Hindlimb muscle (tissue), 1 donor: ENCODE measurements around the gene FAM110D. TPM values are rescaled to one million over a fixed set of nuclear protein-coding genes. Genes with fewer than 3 reads are reported as not detected.

ENCODE experiments used
- DNase-seq: peaks from one replicate; pipeline ENCODE4 v3.0.0-alpha.2; 2013
- polyA plus RNA-seq: library from polyadenylated mRNA; unstranded; fragments of 120-200 nt; gene quantifications from one replicate; pipeline ENCODE4 v1.2.1, GENCODE V29; 2013; ENCODE audit not compliant: insufficient read length

Gene FAM110D
- polyA plus RNA-seq, 1 donor = 0.98 TPM

GRCh38 chr1:26129778-26130177, 29.1 kb upstream of the FAM110D start:
- no peak for DNase-seq

GRCh38 chr1:26130695-26131094, 28.2 kb upstream of the FAM110D start:
- DNase-seq = no peak

- DNase-seq = no peak
Measured at GRCh38 chr1:26132128-26132833, 26.6 kb upstream of the FAM110D start.

- no peak for DNase-seq
Measured at GRCh38 chr1:26132834-26133167, 26.1 kb upstream of the FAM110D start.

GRCh38 chr1:26134466-26134865, 24.4 kb upstream of the FAM110D start:
- no peak for DNase-seq

- no peak for DNase-seq
Measured at GRCh38 chr1:26138974-26139558, 19.8 kb upstream of the FAM110D start.

- no peak for DNase-seq
Measured at GRCh38 chr1:26142159-26142558, 16.7 kb upstream of the FAM110D start.

GRCh38 chr1:26145041-26145959, 13.6 kb upstream of the FAM110D start:
- peak; percentile 71 for DNase-seq

GRCh38 chr1:26145960-26146294, 13.0 kb upstream of the FAM110D start:
- DNase-seq = no peak

GRCh38 chr1:26148887-26149286, 10.0 kb upstream of the FAM110D start:
- DNase-seq = no peak

- DNase-seq = no peak
Measured at GRCh38 chr1:26153966-26154532, 4.8 kb upstream of the FAM110D start.

GRCh38 chr1:26154750-26155149, 4.1 kb upstream of the FAM110D start:
- no peak for DNase-seq

GRCh38 chr1:26155370-26156284, 3.3 kb upstream of the FAM110D start:
- no peak for DNase-seq

GRCh38 chr1:26156285-26157038, 2.4 kb upstream of the FAM110D start:
- DNase-seq = no peak

- no peak for DNase-seq
Measured at GRCh38 chr1:26158271-26158907, 490 bp upstream of the FAM110D start.

- DNase-seq = no peak
Measured at GRCh38 chr1:26159743-26160039, 812 bp downstream of the FAM110D start.

- no peak for DNase-seq
Measured at GRCh38 chr1:26160527-26161414, 1.9 kb downstream of the FAM110D start.

- DNase-seq = peak; percentile 66
Measured at GRCh38 chr1:26161415-26162219, 2.7 kb downstream of the FAM110D start.

GRCh38 chr1:26162220-26162709, 3.4 kb downstream of the FAM110D start:
- DNase-seq = no peak
